NCI-H226 (cell line): ENCODE measurements around the gene ST6GAL1.
"Not testable (repeated sequence)": the region's sequence is repeated elsewhere in the genome, so short reads cannot be mapped to it uniquely, and the experiment has no call there.

ENCODE experiments used
- DNase-seq: peaks from one replicate; pipeline ENCODE4 v3.0.0-alpha.2; 2015

ST6GAL1 gene

DNA sequence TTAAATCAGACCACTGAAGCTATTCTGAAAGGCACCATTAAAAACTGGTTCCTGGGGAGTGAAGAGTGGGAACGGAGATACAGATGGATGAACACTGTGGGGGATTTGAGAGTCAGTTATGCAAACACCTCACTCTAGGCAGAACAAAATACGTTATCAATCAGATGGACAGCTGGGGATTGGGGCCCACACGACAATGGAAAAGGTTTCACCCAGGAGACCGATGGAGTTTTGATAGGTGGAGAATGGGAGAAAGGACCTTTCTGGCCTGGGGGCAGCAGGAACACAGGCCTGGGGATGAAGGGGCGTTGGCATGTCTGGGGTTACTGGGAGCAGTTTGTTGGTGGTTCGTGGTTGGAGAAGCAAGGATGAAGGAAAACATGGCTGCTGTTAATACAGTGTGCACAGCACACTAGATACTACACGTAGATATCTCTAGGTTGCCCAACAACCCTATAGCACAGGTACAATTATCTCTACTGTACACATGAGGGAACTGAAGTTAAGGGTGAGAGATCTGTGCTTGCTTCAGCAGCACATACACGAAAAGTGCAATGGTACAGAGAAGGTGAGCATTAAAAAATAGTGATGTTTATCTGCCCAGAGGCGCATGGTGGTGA, 16.5 kb downstream of the ST6GAL1 start:
- no peak for DNase-seq

DNA sequence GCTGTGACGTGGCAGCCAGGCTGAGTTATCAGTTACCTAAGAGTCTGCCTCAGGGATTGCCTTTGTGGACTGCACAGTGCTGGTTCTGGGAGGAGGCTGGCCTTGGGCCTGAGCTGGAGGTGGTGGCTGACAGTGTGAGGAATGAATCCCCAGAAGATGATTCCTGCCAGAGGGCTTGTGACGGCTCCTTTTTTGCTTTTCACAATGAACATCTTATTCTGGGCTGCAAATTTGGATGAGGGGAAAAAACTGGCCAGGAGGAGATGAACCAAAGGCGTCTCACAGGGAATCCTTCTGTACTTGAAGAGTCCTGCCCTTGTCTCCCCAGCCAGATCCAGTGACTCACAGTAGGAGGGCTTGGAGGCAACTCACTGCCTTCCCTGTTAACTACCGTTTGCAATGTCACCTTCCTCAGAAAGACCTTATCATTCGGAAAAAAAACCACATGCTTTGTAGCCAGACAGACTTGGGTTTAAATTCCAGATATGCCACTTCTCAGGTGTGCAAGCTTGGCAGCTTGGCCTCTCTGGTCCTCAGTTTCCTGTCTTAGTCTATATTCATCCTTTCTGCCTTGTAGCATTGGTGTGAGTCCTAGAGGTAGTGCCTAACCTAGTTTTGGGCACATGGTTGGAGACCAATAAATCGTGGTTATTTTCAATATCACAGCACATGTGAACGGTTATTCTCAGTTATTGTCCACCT, 19.1 kb downstream of the ST6GAL1 start:
- no peak for DNase-seq

DNA sequence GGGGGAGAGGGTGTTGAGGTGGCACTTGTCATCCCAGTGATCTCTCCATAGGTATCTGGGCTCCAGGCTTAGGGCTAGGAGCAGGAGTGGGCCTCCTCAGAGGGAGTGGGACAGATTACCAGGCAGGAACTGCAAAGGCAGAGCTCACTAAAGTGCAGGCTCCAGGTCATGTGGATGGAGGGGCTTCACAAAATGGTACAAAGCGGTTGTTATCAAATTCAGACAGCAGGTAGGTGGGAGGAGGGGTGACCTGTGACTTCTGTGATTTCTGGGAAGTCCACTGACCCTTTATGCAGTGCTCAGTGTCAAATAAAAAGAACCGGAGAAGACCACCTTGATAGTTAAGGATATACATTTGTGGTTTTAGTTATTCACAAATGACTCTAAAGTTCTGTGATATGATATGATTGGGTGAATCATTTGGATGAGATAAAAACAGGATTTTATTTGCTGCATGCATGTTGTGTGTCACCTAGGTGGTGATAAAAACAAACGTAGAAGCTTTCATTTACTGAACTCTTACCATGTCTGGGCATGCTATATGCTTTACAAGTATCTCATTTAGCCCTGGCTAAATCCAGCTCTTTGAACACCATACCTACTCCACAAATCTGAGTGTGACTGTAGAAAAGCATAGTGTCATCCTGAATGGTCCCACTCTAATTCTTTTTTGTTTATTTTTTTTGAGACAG, 20.2 kb downstream of the ST6GAL1 start:
- no peak for DNase-seq

DNA sequence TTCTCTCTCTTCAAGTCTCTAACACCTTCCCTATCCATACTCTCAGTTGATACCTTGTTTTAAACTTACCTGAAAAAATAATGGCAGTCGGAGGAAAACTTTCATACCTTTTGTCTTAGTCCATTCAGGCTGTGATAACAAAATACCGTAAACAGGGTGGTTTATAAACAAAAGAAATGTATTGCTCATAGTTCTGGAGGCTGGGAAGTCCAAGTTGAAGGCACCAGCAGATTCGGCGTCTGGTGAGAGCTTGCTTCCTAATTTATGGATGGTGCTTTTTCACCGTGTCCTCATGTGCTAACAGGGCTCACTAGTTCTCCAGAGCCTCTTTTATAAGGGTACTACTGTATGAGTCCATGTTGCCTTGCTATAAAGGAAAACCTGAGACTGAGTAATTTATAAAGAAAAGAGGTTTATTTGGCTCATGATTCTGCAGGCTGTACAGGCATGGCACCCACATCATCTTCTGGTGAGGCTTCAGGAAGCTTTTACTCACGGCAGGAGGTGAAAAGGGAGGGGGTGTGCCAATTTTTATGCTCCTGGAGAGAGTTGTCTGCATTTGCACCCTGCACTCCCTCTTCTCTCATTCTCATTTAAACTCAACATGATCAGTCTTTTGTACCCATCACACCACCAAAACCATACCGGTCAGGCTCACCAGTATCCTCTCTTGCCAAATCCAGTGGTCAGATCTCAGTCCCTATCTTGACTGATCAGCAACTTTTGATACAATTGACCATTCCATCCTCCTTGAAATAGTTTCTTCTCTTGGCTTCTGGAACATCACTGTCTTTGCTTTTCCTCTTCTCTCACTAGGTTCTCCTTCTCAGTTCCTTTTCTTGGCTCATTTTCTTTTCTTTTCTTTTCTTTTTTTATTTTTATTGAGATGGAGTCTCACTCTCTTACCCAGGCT, 21.6 kb downstream of the ST6GAL1 start:
- DNase-seq = no peak

DNA sequence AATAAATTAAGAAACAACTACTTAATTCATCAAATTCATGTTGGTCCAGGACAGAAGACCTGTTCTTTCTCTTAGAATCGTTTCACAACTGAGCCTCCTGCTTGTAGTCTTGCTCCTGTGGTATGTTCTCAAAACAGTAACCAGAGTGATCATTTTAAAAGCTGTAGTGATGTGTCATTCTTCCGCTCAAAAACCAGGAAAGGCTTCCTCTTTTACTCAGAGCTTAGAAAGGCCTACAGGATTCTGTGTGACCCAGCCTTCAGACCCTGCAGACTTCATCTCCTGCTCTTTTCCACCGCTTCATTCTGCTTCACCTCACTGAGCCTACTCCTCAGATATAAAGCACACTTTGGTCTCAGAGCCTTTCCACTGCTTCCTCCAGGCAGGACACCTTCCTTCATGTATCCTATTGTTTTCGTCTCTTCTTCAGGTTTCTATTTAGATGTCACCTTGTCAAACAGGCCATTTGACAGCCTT, 22.7 kb downstream of the ST6GAL1 start:
- no peak for DNase-seq

DNA sequence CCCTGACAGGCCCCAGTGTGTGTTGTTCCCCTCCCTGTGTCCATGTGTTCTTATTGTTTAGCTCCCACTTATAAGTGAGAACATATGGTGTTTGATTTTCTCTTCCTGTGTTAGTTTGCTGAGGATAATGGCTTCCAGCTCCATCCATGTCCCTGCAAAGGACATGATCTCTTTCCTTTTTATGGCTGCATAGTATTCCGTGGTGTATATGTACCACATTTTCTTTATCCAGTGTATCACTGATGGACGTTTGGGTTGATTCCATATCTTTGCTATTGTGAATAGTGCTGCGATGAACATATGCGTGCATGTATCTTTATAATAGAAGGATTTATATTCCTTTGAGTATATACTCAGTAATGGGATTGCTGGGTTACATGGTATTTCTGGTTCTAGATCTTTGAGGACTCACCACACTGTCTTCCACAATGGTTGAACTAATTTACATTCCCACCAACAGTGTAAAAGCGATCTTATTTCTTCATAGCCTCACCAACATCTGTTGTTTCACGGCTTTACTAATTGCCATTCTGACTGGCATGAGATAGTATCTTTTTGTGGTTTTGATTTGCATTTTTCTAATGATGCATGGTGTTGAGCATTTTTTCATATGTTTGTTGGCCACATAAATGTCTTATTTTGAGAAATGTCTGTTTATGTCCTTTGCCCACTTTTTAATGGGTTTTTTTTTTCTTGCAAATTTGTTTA, 23.8 kb downstream of the ST6GAL1 start:
- DNase-seq = not testable (repeated sequence)

DNA sequence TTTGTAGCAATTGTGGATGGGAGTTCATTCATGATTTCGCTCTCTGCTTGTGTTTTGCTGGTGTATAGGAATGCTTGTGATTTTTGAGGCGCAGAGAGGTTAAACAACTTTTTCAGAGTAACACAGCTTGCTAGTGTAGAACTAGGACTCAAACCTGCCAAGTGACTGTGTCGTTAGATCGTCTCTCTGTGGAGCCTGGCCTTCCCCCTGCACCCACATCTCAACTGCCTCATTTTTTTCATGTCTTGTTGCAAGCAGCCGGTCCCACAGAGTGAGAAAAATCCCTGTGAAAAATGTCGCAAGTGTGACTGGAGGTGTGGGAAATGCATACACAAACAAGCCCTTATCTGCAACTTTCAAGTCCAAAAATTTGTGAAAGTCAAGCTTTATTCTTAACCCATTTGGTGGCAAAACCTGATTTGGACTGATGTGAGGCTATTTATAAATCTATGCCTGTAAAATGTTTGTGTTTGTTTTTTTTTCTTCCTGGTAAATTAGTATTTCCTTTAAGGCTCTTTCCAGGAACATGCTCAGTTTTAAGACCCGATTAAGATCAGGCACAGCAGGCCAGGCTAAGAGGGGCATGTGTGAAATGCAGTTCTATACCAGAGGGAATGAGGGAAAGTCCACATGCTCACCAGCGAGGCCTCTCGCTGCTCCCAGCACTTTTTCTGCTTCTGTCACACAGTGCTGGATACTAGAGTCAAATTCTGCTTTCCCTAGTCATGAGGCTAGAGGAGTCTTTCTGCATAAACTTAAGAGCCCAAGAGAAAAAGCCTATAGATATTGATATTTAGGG, 25.8 kb downstream of the ST6GAL1 start:
- no peak for DNase-seq

DNA sequence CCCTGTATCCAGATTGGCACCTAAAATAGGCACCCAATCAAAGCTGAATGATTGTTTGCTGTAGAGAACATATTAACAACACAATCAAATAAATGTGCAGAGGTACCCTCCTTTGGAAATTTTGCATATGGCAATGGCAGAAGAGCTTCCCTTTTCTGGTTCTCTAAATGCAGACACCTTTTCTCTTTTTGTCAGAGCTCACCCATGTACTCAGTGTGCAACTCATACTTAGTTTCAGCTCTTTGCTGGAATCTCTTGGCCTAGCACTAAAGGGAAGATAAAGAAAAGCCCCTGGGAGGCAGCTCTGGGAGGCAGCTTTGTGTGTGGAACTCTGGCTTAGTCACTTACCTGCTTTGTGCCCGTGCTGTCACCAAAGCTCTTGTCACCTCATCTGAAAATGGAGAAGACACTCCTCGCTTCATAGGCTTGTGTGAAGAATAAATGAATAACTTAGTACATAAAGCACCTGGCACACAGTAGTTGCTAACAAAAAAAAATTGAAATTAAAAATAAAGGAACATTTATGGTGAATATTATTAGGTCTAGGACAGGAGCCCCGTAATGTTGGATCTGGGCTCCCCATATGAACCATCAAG, 28.8 kb downstream of the ST6GAL1 start:
- DNase-seq = no peak

DNA sequence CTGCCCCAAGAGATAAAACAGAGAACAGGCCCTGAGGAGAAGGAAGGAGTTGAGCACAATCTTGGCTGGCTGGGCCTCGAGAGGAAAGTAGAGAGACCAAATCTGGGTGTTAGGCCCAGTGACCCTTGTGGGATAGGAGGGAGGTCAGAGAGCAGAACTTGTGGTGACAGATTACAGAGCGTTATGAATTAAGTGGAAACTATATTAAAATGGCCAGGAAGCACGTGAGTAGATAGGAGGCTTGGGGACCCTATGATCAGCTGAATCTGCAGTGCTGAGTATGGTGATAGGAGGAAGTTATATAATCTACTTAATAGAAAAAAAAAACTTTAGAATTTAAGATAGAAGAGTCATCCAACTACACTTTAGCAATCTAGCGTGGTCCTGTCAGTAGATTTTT, 30.0 kb downstream of the ST6GAL1 start:
- DNase-seq = no peak

DNA sequence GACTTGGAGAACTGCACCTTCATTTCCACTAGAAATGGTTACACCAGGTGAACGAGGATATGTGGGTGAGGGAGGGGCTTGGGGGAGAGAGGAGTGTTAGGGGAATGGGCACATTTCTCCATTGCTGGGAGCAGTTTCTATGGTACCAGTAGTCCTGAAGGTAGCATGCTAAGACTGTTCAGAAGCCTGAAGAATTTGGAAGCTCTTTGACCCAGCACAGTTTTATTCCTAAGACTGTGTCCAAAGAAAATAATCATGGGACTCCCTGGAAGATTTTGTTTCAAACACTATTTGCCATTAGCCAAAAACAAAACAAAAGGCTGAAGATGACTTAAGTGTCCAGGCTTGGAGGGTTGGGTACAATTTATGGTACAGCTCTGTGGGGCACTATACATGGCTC, 32.1 kb downstream of the ST6GAL1 start:
- DNase-seq = no peak

DNA sequence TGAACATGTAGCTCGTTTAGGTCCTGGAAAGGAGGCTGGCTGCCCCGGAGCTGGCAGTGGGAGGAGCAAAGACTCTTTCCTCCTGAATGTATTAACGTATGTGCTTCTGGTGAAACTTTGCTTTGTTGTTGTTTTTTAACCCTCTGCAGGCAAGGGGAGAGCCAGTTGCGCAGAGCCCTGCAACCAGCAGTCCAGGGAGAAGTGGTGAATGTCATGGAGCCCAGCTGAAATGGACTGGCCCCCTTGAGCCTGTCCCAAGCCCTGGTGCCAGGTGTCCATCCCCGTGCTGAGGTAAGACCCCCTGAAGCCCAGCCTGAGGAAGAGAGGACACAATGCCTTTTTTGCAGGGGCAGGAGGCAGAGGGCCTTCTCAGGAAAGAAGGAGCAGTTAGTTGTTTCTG, 33.3 kb downstream of the ST6GAL1 start:
- DNase-seq = no peak

DNA sequence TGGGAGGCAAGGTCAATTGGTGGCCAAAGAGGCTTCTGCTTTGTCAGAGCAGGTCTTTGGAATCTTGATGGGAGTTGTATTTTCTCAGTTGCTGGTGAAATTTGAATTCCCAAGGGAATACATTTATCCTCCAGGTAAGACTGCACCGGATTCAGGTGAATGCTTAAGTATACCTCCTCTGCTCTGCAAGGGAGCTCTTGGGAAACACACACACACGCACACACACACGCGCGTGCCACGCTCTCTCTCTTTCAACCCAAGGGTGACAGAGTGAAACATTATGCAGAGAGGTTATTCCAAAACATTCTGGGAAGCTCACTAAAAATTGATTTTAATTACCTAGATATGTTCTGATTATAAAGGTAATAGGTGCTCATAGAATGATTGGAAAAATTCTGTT, 33.7 kb downstream of the ST6GAL1 start:
- no peak for DNase-seq

DNA sequence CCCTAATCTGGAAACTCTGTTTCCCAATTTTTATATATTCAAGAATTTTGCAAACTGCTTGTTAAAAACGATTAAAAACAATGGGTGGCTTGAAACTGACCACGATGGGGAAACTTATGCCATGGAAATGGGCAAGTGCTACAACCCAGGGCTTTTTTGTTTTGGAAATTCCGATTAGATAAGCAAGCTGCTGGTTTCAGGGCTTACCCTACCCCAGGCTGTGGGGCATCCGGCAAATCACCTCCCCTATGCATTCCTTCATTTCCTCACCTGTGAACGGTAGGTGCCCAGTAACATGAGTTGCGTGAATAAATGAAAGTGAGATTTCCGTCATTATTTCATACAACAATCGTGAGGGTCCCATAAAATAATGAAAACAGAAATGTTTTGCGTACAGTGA, 34.3 kb downstream of the ST6GAL1 start:
- DNase-seq = no peak

DNA sequence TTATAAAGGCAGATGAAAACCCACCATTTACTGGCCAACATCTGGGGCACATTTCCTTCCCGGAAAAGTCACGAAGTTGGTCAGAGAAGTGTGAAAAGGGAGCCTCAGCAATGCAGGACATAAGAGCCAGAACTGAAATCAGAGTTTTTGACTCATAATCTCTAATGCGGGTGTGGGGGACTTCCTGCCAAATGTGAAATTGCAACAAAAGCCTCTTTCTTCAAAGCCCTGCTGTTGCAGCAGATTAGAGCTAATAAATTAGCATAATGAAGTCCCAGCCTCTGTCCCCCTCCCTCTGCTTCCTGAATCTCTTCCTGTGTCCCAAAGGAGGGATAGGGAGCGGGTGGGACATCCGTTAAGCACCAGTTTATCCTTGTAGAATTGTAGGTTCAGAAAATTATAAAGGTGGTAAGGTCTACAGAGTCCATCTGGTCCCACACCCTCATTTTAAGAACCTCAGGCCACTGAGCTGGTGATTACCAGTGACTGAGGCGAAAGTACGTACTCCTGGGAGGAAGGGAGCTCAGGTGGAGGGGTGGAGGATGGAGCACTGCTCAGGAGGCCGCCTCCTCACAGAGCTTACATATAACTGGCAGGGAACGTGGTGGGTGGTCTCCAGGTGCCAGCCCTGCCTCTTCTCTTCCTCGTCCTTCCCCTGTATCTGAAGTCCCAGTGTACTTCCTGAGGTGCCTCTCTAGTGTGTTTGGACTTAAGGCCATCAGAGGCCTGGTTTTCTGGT, 35.0 kb downstream of the ST6GAL1 start:
- DNase-seq = no peak

DNA sequence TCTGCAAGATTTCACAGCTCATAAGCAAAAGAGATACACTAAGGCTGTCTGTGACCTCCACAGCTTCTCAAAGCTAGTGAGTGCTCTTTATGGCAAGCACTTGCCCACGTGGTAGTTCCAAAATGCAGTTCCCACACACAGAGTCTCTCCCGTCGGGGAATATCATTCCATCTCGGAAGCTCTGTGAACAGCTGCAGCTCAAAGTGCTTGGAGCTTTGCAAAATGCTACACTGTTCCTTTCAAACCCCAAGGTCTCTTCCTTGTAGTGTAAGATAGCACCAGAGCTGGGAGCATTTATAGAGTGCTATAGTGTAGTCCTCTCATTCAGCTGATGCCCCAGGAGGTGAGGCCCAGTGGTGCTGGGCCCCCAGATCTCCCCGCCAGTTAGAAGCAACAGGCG, 36.1 kb downstream of the ST6GAL1 start:
- DNase-seq = no peak

DNA sequence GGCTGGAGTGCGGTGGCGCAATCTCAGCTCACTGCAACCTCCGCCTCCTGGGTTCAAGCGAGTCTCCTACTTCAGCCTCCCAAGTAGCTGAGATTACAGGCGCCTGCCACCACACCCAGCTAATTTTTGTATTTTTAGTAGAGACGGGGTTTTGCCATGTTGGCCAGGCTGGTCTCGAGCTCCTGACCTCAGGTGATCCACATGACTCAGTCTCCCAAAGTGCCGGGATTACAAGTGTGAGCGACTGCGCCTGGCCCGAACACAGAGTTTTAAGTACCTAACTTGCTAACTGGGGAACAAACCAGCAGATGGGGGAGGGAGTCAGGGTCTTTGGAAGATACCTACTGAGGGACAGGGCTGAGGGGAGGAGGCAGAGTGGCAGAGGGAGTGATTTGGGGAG, 36.9 kb downstream of the ST6GAL1 start:
- not testable (repeated sequence) for DNase-seq

DNA sequence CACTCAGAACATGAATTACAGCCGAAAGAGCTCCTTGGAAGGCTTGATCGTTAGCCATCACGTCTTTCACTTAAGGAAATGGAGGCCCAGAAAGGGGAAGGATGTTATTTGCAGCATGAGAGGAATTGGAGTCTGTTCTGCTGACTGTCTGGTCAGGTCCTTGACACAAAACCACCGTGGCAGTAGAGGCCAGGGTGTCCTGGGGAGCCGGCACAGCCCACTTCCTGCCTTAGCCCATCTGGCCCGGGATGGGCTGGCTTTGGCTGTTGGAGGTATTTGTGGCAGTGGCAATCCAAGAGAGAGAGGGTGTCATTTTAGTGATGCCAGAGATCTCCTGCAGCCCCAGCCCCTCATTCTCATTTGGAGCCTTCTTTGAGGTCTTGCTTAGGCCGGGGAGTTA, 37.4 kb downstream of the ST6GAL1 start:
- DNase-seq = no peak

DNA sequence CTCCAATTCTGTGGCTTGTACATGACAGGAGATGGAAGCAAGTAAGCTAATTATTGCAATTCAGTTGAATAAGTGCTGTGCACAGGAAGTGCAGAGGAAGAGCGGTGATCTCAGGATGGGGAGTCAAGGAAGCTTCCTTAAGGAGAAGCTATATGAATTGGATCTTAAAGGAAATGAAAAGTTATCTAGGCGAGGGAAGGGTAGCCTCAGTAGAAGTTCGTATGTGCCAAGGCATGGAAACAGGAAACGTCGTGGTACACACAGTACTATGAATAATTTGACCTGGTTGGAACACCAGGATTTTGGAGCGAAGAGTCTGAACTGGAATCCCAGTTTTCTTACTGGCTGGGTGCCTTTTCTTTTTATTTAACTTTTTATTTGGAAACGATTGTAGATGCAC, 39.3 kb downstream of the ST6GAL1 start:
- DNase-seq = no peak

DNA sequence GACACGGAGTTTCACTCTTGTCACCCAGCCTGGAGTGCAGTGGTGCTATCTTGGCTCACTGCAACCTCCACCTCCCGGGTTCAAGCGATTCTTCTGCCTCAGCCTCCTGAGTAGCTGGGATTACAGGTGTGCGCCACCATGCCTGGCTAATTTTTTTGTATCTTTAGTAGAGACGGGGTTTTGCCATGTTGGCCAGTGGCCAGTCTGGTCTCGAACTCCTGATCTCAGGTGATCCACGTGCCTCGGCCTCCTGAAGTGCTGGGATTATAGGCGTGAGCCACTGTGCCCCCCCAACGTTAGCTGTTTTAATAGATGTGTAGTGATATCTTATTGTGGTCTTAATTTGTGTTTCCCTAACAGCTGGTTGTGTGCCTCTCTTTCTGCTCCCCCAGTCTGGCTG, 40.8 kb downstream of the ST6GAL1 start:
- DNase-seq = not testable (repeated sequence)

DNA sequence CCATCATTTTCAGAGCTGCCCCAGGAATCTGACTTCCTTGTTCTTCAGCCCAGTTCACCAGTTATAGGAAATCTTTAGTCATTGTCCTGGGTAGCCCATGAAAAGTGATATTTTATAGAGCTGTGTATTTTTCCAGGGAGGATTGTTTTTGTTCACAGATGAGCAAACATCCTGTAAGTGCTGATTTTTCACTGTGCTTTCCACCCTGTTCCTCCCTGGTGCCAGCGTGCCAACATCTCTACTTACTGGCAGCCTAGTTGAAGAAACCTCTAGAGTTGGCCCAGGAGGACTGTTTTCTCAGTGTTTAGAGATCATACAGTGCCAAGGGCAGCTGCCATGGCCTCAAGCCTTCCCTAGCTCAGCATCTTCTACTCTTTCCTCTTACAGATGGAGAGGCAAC, 41.3 kb downstream of the ST6GAL1 start:
- DNase-seq = no peak
